H9 (cell line): ENCODE measurements around the gene KCNIP1. TPM values are rescaled to one million over a fixed set of nuclear protein-coding genes. Genes with fewer than 3 reads are reported as not detected.

Source experiments
- DNase-seq: peaks from one replicate; pipeline ENCODE4 v3.0.0-alpha.2; 2017
- H2AFZ ChIP-seq: one replicate; pipeline ENCODE4 v1.6.1; 2013; ENCODE audit warnings: mild to moderate bottlenecking, low read length, control low read depth, moderate library complexity
- H2AK5ac ChIP-seq: 2 replicates; pipeline ENCODE4 v1.6.1; 2013; ENCODE audit warnings: low read length, control low read depth, mixed read lengths; ENCODE audit not compliant: insufficient read length
- H2BK120ac ChIP-seq: one replicate; pipeline ENCODE4 v1.6.1; 2013; ENCODE audit warnings: low read depth, mild to moderate bottlenecking, low read length, control low read depth, inconsistent platforms; ENCODE audit not compliant: poor library complexity, severe bottlenecking
- H2BK12ac ChIP-seq: 2 replicates; pipeline ENCODE4 v1.6.1; 2013; ENCODE audit warnings: low read length, control low read depth, mixed read lengths, low read depth; ENCODE audit not compliant: insufficient read length
- H2BK15ac ChIP-seq: 2 replicates; pipeline ENCODE4 v1.6.1; 2013; ENCODE audit warnings: low read depth, low read length, control low read depth
- H2BK20ac ChIP-seq: one replicate; pipeline ENCODE4 v1.6.1; 2013; ENCODE audit warnings: low read depth, mild to moderate bottlenecking, low read length, control low read depth, inconsistent platforms; ENCODE audit not compliant: poor library complexity, severe bottlenecking
- H2BK5ac ChIP-seq: 2 replicates; pipeline ENCODE4 v1.6.1; 2013; ENCODE audit warnings: low read length, control low read depth, mixed read lengths; ENCODE audit not compliant: insufficient read length
- H3K14ac ChIP-seq: 2 replicates; pipeline ENCODE4 v1.6.1; 2013; ENCODE audit warnings: low read length, control low read depth; ENCODE audit not compliant: insufficient read depth
- H3K18ac ChIP-seq: 2 replicates; pipeline ENCODE4 v1.6.1; 2013; ENCODE audit warnings: low read depth, mild to moderate bottlenecking, mixed read lengths, low read length, control low read depth; ENCODE audit not compliant: insufficient read length
- H3K23ac ChIP-seq: 2 replicates; pipeline ENCODE4 v1.6.1; 2013; ENCODE audit warnings: low read length, control low read depth, mixed read lengths, low read depth; ENCODE audit not compliant: insufficient read length
- H3K23me2 ChIP-seq: 2 replicates; pipeline ENCODE4 v1.6.1; 2013; ENCODE audit warnings: low read depth, mild to moderate bottlenecking, mixed read lengths, low read length, control low read depth; ENCODE audit not compliant: insufficient read length, poor library complexity, severe bottlenecking
- H3K27ac ChIP-seq: 2 replicates; pipeline ENCODE4 v1.5.1; 2013; ENCODE audit warnings: low read length, control low read depth, mixed read lengths, low read depth; ENCODE audit not compliant: insufficient read length
- H3K27me3 ChIP-seq: 2 replicates; pipeline ENCODE4 v1.6.1; 2013; ENCODE audit warnings: low read length, control low read depth, inconsistent platforms; ENCODE audit not compliant: insufficient read depth
- H3K4ac ChIP-seq: 2 replicates; pipeline ENCODE4 v1.6.1; 2013; ENCODE audit warnings: low read depth, mild to moderate bottlenecking, control low read depth, inconsistent platforms, low read length, moderate library complexity
- H3K4me1 ChIP-seq: 2 replicates; pipeline ENCODE4 v1.6.1; 2013; ENCODE audit warnings: low read length, control low read depth, inconsistent platforms; ENCODE audit not compliant: insufficient read depth
- H3K4me2 ChIP-seq: 2 replicates; pipeline ENCODE4 v1.6.1; 2013; ENCODE audit warnings: low read length, control low read depth, mixed read lengths; ENCODE audit not compliant: insufficient read length, insufficient read depth
- H3K56ac ChIP-seq: 2 replicates; pipeline ENCODE4 v1.6.1; 2013; ENCODE audit warnings: low read depth, mild to moderate bottlenecking, mixed read lengths, low read length, control low read depth; ENCODE audit not compliant: insufficient read length
- H3K79me1 ChIP-seq: 2 replicates; pipeline ENCODE4 v1.6.1; 2013; ENCODE audit warnings: low read depth, mild to moderate bottlenecking, moderate library complexity, low read length, control low read depth, inconsistent platforms; ENCODE audit not compliant: insufficient read depth, poor library complexity, severe bottlenecking
- H3K79me2 ChIP-seq: 2 replicates; pipeline ENCODE4 v1.6.1; 2013; ENCODE audit warnings: low read length, control low read depth, inconsistent platforms; ENCODE audit not compliant: insufficient read depth
- H3K9ac ChIP-seq: 2 replicates; pipeline ENCODE4 v1.6.1; 2013; ENCODE audit warnings: low read length, control low read depth, mixed read lengths; ENCODE audit not compliant: insufficient read length; ENCODE audit errors: extremely low read depth
- H3K9me3 ChIP-seq: one replicate; pipeline ENCODE4 v1.6.1; 2013; ENCODE audit warnings: low read depth, low read length, inconsistent platforms; ENCODE audit not compliant: control insufficient read depth
- H3T11ph ChIP-seq: one replicate; pipeline ENCODE4 v1.6.1; 2013; ENCODE audit warnings: mild to moderate bottlenecking, low read length, control low read depth, inconsistent platforms
- H4K20me1 ChIP-seq: one replicate; pipeline ENCODE4 v1.6.1; 2013; ENCODE audit not compliant: control insufficient read depth, insufficient read length, insufficient read depth
- H4K5ac ChIP-seq: 2 replicates; pipeline ENCODE4 v1.6.1; 2013; ENCODE audit warnings: low read depth, mild to moderate bottlenecking, mixed read lengths, low read length, control low read depth; ENCODE audit not compliant: insufficient read length
- H4K8ac ChIP-seq: replicated peaks from 2 replicates; pipeline ENCODE4 v1.6.1; 2013; ENCODE audit warnings: low read length, control low read depth, mixed read lengths, low read depth; ENCODE audit not compliant: insufficient read length
- H4K91ac ChIP-seq: 2 replicates; pipeline ENCODE4 v1.6.1; 2013; ENCODE audit warnings: low read depth, mild to moderate bottlenecking, moderate library complexity, mixed read lengths, low read length, control low read depth; ENCODE audit not compliant: insufficient read length
- H3K27ac Mint-ChIP-seq, 3 experiments: 2 replicates in 2 of 3; 3 replicates in 1 of 3; pipeline ENCODE4 v1.8.0; 2020 to 2021; ENCODE audit warnings: mixed read lengths in 3 of 3, mild to moderate bottlenecking in 1 of 3, moderate library complexity in 1 of 3
- H3K27me3 Mint-ChIP-seq: 2 replicates; pipeline ENCODE4 v1.8.0; 2021; ENCODE audit warnings: low read depth, mild to moderate bottlenecking, moderate library complexity, mixed read lengths
- H3K36me3 Mint-ChIP-seq, 3 experiments: 2 replicates in 2 of 3; 3 replicates in 1 of 3; pipeline ENCODE4 v1.8.0; 2020 to 2021; ENCODE audit warnings: low read depth in 3 of 3, mixed read lengths in 3 of 3; ENCODE audit not compliant: insufficient read depth in 1 of 3
- H3K4me1 Mint-ChIP-seq, 2 experiments: 2 replicates each; pipeline ENCODE4 v1.8.0; 2020; ENCODE audit warnings: mixed read lengths in 2 of 2
- H3K4me3 Mint-ChIP-seq, 2 experiments: 2 replicates in 1 of 2; 3 replicates in 1 of 2; pipeline ENCODE4 v1.8.0; 2020 to 2021; ENCODE audit warnings: mild to moderate bottlenecking in 2 of 2, mixed read lengths in 2 of 2, moderate library complexity in 1 of 2
- H3K9me3 Mint-ChIP-seq, 2 experiments: 2 replicates in 1 of 2; 3 replicates in 1 of 2; pipeline ENCODE4 v1.8.0; 2020; ENCODE audit warnings: mild to moderate bottlenecking in 2 of 2, mixed read lengths in 2 of 2, moderate library complexity in 1 of 2
- WGBS: extraction: QIAGEN DNeasy Blood & Tissue Kit; methylation state at CpG from one replicate; pipeline ENCODE4 v1.1.7; 2013; ENCODE audit warnings: missing lambda C conversion rate, low lambda C conversion rate, mixed read lengths; ENCODE audit not compliant: insufficient read length; ENCODE audit errors: extremely low coverage; 5-methylcytosine and 5-hydroxymethylcytosine counted together
- total RNA-seq: library from RNA; stranded (reverse); gene quantifications from 2 replicates; pipeline ENCODE4 v1.2.1, GENCODE V29; 2021
- TF ChIP-seq, protein P1 (sequence below): fragments of 200-600 bp; sonication (generic); conservative IDR thresholded peaks from 3 replicates; pipeline ENCODE4 v1.8.0; 2021; ENCODE audit warnings: antibody characterized with exemption, mild to moderate bottlenecking

The KCNIP1 gene
- total RNA-seq, 1 experiment from 2014 or later = 0.63 TPM

- H3K23ac ChIP-seq = no peak overlapping the region
- H3K27me3 ChIP-seq = no peaks in the 10 kb centered on the region
- no peak overlapping the region for H3K56ac ChIP-seq
- no peak overlapping the region for H3K4ac ChIP-seq
- no peaks in the 10 kb centered on the region for H3K9me3 ChIP-seq
- no peak overlapping the region for H2BK120ac ChIP-seq
- H2AFZ ChIP-seq = no peak overlapping the region
- no peak overlapping the region for H2BK12ac ChIP-seq
- TF ChIP-seq, protein P1, sequence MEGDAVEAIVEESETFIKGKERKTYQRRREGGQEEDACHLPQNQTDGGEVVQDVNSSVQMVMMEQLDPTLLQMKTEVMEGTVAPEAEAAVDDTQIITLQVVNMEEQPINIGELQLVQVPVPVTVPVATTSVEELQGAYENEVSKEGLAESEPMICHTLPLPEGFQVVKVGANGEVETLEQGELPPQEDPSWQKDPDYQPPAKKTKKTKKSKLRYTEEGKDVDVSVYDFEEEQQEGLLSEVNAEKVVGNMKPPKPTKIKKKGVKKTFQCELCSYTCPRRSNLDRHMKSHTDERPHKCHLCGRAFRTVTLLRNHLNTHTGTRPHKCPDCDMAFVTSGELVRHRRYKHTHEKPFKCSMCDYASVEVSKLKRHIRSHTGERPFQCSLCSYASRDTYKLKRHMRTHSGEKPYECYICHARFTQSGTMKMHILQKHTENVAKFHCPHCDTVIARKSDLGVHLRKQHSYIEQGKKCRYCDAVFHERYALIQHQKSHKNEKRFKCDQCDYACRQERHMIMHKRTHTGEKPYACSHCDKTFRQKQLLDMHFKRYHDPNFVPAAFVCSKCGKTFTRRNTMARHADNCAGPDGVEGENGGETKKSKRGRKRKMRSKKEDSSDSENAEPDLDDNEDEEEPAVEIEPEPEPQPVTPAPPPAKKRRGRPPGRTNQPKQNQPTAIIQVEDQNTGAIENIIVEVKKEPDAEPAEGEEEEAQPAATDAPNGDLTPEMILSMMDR = no peak
- no peaks in the 10 kb centered on the region for H4K20me1 ChIP-seq
- DNase-seq = no peak
- no CpG with 5 or more reads among the region's 9 CpGs for WGBS
- H3K27ac ChIP-seq = no peak overlapping the region
- Mint-ChIP-seq H3K27me3 (peaks cover 4% of the 10 kb centered on the region), H3K4me3 (no peak overlapping the region), H3K9me3 (no peaks in the 10 kb centered on the region), H3K4me1 (peaks cover 3 to 4% of the 10 kb centered on the region in 2 experiments; a peak in 2 of 4 replicates), H3K27ac (peak overlapping the region in 1 of 3 experiments; percentile 28; a peak in 2 of 7 replicates), H3K36me3 (no peaks in the 10 kb centered on the region)
- no peak overlapping the region for H3K9ac ChIP-seq
- H2BK15ac ChIP-seq = no peak overlapping the region; the same call in 1 of the 2 replicates
- no peak overlapping the region for H3K18ac ChIP-seq
- no peak overlapping the region for H3K14ac ChIP-seq
- H3K4me1 ChIP-seq = 0 out of 2 replicates have a peak, but pooled peaks cover 2% of the 10 kb centered on the region
- H4K91ac ChIP-seq = no peak overlapping the region
- no peak overlapping the region for H4K8ac ChIP-seq
- H3T11ph ChIP-seq = no peak overlapping the region
- no peak overlapping the region for H2BK5ac ChIP-seq
- H2AK5ac ChIP-seq = no peak overlapping the region
- H4K5ac ChIP-seq = no peak overlapping the region
- no peaks in the 10 kb centered on the region for H3K79me2 ChIP-seq
- no peaks in the 10 kb centered on the region for H3K23me2 ChIP-seq
- no peak overlapping the region for H2BK20ac ChIP-seq
- no peaks in the 10 kb centered on the region for H3K79me1 ChIP-seq
- no peak overlapping the region for H3K4me2 ChIP-seq
These were observed 93.4 kb downstream of the KCNIP1 start for GRCh38 chr5:170597109-170597751.
